Lower leg skin (tissue), 4 donors: ENCODE results near the gene WWTR1. TPM values are rescaled to one million over a fixed set of nuclear protein-coding genes. Genes with fewer than 3 reads are reported as not detected.

Experiments used
- DNase-seq, 2 donors: peaks; one replicate each; pipeline ENCODE4 v3.0.0-alpha.2; 2019; ENCODE audit warnings: low spot score in 2 of 2
- H3K4me3 ChIP-seq: fragments of 200-600 bp; sonication (generic); 2 replicates; pipeline ENCODE4 v1.5.1; 2017; ENCODE audit warnings: mild to moderate bottlenecking, low read depth; ENCODE audit not compliant: poor library complexity, severe bottlenecking
- POLR2A ChIP-seq, 2 donors: fragments of 450-650 bp; IDR thresholded peaks; one replicate each; pipeline ENCODE4 v1.6.1; 2016 to 2017; ENCODE audit warnings: antibody characterized with exemption in 2 of 2, mild to moderate bottlenecking in 1 of 2, moderate library complexity in 1 of 2
- whole genome bisulfite sequencing, 2 donors: methylation state at CpG; one replicate each; pipeline ENCODE4 v1.1.5; 2018; 5-methylcytosine and 5-hydroxymethylcytosine counted together
- intact Hi-C: fragments of 100-400 bp; cut with DNase I; formaldehyde crosslinking; loops from one replicate; pipeline ENCODE4 v1.15.0; 2023; ENCODE audit warnings: low total_unique reads
- total RNA-seq, 4 donors: library from RNA; depleted of rRNA; stranded (reverse); fragments of >200 nt; gene quantifications; one replicate each; pipeline ENCODE4 v1.1.0, GENCODE V29; 2016
- TF ChIP-seq, protein P1 (sequence below), 3 donors: fragments of 450-650 bp; IDR thresholded peaks; one replicate each; pipeline ENCODE4 v1.5.1; 2016; ENCODE audit warnings: antibody characterized with exemption in 3 of 3, mild to moderate bottlenecking in 3 of 3, moderate library complexity in 2 of 3

WWTR1 gene
- total RNA-seq, 4 donors from 2014 or later, result 52.4 to 78.1 (median 56.1) TPM

DNA sequence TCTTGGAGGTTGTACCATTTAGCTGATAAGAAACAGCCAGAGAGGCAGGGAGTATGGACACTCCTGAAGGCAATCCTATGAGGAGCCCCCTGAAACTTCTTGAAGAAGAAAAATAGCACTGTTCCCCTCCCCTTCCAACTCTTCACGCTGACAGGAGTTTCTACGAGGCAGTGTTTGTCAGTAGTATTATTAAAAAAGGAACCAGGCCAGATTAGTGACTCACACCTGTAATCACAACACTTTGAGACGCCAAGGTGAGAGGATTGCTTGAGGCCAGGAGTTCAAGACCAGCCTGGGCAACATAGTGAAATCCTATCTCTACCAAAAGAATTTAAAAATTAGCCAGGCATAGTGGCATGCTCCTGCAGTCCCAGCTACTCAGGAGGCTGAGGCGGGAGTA is 38.7 kb downstream of the WWTR1 start:
- TF ChIP-seq POLR2A (IDR thresholded peaks at IDR 0.05), result no peak
- TF ChIP-seq, protein P1, sequence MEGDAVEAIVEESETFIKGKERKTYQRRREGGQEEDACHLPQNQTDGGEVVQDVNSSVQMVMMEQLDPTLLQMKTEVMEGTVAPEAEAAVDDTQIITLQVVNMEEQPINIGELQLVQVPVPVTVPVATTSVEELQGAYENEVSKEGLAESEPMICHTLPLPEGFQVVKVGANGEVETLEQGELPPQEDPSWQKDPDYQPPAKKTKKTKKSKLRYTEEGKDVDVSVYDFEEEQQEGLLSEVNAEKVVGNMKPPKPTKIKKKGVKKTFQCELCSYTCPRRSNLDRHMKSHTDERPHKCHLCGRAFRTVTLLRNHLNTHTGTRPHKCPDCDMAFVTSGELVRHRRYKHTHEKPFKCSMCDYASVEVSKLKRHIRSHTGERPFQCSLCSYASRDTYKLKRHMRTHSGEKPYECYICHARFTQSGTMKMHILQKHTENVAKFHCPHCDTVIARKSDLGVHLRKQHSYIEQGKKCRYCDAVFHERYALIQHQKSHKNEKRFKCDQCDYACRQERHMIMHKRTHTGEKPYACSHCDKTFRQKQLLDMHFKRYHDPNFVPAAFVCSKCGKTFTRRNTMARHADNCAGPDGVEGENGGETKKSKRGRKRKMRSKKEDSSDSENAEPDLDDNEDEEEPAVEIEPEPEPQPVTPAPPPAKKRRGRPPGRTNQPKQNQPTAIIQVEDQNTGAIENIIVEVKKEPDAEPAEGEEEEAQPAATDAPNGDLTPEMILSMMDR (IDR thresholded peaks at IDR 0.05), result no peak
- WGBS, 2 donors, result 43 to 49% methylated on average over 4 of the region's 4 CpGs
- intact Hi-C loops, result no loop called here
- DNase-seq, result no peak
- no peak overlapping the region for H3K4me3 ChIP-seq

DNA sequence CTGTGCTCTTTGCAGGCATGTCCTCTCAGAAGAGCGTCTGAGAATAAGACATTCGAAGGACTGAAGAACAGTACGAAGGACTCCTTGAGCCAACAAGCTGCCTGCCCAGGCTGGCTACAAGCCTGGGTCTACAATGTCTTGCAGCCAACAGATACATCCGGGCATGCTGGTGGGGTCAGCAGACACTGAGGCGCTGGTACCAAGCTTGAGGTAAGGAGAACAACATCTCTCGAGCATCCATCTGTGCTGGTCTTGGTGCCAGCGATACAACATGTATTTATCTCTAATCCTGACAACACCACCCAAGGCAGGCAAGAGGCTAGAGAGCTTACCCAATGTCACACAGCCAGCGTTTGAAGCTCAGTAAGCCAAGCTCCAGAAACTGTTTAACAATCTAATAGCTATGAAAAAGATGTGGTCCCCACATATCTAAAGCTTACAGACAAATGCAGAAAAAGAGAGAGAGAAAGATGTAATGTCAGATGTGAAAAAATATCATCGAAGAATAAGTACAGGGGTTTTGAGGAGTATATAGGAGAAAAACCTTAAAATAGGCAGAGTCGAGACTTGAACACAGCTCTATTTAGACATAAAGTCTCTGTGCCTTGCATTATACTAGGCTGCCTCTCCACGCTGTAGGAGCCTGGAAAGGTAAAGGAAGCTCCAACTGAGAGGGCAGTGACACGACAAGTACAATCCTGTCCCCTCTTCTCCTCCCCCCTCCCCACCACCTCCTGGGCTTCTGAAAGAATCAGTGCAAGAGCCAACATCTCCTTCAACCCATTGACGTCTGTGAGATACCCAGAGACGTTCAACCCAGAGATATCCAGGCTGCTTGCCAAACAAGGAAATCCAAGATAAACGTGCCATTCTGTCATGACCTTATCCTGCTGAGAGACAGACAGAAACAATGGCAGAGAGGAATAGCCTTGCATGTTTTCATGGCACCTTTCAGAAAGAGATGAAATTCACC is 39.4 kb downstream of the WWTR1 start:
- intact Hi-C loops, result no loop called here
- DNase-seq, result no peak
- H3K4me3 ChIP-seq, result no peak overlapping the region
- TF ChIP-seq POLR2A (IDR thresholded peaks at IDR 0.05), result no peak
- TF ChIP-seq, protein P1 (IDR thresholded peaks at IDR 0.05), result no peak
- WGBS, 2 donors, result 46 to 49% methylated on average over 15 of the region's 15 CpGs

DNA sequence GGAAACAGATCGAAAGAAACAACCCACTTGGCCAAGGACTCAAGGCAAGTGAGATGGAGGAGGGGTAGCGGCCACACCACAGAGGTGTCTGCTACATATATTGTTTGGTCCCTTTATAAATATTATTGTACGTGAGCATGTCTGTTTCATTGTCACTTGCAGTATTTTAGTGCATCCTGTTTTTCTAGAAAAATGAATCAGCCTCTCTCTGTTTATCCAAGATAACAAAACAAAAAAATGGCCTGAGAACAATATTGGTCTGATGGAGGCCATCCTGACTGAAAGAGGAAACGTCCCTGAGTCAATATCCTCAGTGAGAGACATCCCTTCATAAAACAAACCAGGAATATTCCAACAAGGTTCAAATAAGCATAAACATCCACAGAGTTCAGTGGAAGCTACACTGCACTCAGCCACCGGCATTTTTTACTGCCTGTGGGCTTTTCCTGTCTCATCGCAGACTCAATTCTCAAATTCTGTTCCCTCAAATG is 42.0 kb downstream of the WWTR1 start:
- 71 to 78% methylated on average over 6 of the region's 6 CpGs for WGBS, 2 donors
- no peak for DNase-seq
- intact Hi-C loops, result no loop called here
- no peak overlapping the region for H3K4me3 ChIP-seq
- TF ChIP-seq POLR2A (IDR thresholded peaks at IDR 0.05), result no peak
- TF ChIP-seq, protein P1 (IDR thresholded peaks at IDR 0.05), result no peak

DNA sequence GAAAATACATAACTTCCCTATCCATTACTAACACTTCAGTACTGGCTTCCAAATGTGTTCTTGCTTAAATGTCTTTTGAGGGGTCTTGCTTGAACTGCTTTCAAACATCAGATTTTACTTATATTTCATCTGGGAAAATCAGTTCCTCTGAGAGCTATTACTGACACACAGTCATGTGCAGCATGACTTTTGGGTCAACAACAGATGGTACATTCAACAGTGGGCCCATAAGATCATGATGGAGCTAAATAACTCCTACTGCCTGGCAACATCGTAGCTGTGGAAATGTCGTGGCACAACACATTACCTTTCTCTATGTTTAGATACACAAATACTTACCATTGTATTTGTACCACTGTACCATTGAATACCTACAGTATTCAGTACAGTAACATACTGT is 43.8 kb downstream of the WWTR1 start:
- TF ChIP-seq, protein P1 (IDR thresholded peaks at IDR 0.05), result no peak
- TF ChIP-seq POLR2A (IDR thresholded peaks at IDR 0.05), result no peak
- no peak overlapping the region for H3K4me3 ChIP-seq
- intact Hi-C loops, result no loop called here
- DNase-seq, result no peak
- WGBS, 2 donors, result 71 to 89% methylated on average over 2 of the region's 2 CpGs

DNA sequence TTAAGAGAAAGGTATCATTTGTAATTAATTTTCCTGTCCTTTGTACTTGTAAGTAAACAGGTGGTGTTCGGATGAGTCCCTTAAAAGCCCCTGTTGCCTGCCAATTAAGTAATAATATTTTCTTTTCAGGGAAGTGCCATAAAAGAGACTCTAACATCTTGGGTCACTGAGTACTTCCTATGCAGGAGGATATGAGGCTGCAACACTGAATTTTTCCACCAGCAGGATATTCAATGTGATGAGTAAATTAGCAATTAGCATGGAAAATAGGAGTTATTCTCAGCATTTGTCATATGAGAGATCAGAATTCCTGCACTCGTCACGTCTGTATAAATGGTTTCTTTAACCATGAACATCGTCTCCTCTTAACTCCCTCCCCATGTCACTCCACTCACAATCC is 45.4 kb downstream of the WWTR1 start:
- intact Hi-C loops, result no loop called here
- no peak for TF ChIP-seq POLR2A (IDR thresholded peaks at IDR 0.05)
- TF ChIP-seq, protein P1 (IDR thresholded peaks at IDR 0.05), result no peak
- 87 to 90% methylated on average over 4 of the region's 4 CpGs for WGBS, 2 donors
- no peak for DNase-seq
- no peak overlapping the region for H3K4me3 ChIP-seq
